Measurements from ENCODE around the gene LMBRD1.

GRCh38 chr6:69761853-69762252, 35.0 kb downstream of the LMBRD1 start:
- TF ChIP-seq ESRRG (CRISPR knock-in tag; IDR thresholded peaks at IDR 0.05): no peak
- TF ChIP-seq PATZ1 (CRISPR knock-in tag; IDR thresholded peaks at IDR 0.05; ENCODE audit: borderline replicate concordance): no peak
- TF ChIP-seq, protein P1, sequence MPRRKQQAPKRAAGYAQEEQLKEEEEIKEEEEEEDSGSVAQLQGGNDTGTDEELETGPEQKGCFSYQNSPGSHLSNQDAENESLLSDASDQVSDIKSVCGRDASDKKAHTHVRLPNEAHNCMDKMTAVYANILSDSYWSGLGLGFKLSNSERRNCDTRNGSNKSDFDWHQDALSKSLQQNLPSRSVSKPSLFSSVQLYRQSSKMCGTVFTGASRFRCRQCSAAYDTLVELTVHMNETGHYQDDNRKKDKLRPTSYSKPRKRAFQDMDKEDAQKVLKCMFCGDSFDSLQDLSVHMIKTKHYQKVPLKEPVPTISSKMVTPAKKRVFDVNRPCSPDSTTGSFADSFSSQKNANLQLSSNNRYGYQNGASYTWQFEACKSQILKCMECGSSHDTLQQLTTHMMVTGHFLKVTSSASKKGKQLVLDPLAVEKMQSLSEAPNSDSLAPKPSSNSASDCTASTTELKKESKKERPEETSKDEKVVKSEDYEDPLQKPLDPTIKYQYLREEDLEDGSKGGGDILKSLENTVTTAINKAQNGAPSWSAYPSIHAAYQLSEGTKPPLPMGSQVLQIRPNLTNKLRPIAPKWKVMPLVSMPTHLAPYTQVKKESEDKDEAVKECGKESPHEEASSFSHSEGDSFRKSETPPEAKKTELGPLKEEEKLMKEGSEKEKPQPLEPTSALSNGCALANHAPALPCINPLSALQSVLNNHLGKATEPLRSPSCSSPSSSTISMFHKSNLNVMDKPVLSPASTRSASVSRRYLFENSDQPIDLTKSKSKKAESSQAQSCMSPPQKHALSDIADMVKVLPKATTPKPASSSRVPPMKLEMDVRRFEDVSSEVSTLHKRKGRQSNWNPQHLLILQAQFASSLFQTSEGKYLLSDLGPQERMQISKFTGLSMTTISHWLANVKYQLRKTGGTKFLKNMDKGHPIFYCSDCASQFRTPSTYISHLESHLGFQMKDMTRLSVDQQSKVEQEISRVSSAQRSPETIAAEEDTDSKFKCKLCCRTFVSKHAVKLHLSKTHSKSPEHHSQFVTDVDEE (CRISPR knock-in tag; IDR thresholded peaks at IDR 0.05): no peak
- TF ChIP-seq ZNF565 (CRISPR knock-in tag; conservative IDR thresholded peaks at IDR 0.05; ENCODE audit: low read depth): no peak
- no peak for TF ChIP-seq RARB (CRISPR knock-in tag; IDR thresholded peaks at IDR 0.05)

Measured in SK-N-SH treated with all-trans-retinoic acid at 6 μM for 48 hours (cell line).